SH-SY5Y (cell line): ENCODE data around the gene CDK18.

Experiments
- GATA2 ChIP-seq: IDR thresholded peaks from 2 replicates; pipeline ENCODE4 v1.6.1; 2011; ENCODE audit warnings: mild to moderate bottlenecking, low read depth, low read length
- GATA3 ChIP-seq: IDR thresholded peaks from 2 replicates; pipeline ENCODE4 v1.6.1; 2011; ENCODE audit warnings: low read depth, mild to moderate bottlenecking, low read length, moderate library complexity

Gene CDK18

GRCh38 chr1:205580140-205580922 is 75.9 kb downstream of the CDK18 start:
- TF ChIP-seq GATA2, result no peak
- no peak for TF ChIP-seq GATA3

GRCh38 chr1:205580923-205581180 is 76.4 kb downstream of the CDK18 start:
- TF ChIP-seq GATA3 (no peak), GATA2 (no peak)

DNA sequence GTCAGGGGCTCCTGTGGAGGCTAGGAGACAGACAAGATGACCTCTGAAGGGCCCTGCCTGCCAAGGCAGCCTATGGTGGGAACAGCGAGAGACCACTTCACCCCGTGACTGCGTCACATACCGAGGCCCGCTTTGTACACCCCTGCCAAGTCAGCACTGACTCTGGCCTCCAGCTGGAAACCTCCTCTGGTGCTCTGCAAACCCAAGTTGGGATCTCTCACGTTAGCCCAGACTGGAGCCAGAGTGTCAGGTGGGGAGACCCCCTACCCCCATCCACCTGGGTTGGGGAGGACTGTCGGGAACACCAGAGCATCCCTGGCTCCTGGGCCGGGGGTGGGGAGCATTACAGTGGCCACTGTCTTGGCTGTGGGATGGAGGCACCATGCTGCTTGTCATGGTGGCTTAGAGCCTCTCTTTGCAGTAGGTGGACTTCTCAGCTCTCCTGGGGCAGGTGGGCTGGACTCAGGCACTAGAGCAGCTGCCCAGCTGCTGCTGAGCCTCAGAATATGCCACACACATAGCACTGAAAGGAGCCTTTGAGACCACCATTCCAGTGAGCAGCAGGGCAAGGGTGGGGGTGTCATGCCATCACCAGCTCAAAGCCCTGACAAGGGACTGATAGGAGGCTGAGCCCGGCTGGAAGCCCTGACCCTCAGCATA is 77.0 kb downstream of the CDK18 start:
- TF ChIP-seq GATA3, result no peak
- TF ChIP-seq GATA2, result no peak

- TF ChIP-seq GATA2 (no peak), GATA3 (no peak)
These were observed 77.6 kb downstream of the CDK18 start for GRCh38 chr1:205582046-205582445.
